Jurkat, Clone E6-1 (cell line): ENCODE results near the gene SLC51B.
"Not testable (repeated sequence)": the region's sequence is repeated elsewhere in the genome, so short reads cannot be mapped to it uniquely, and the experiment has no call there.

ENCODE experiments used
- DNase-seq: peaks from one replicate; pipeline ENCODE4 v3.0.0-alpha.2; 2011; ENCODE audit warnings: low read depth, low spot score
- H3K4me3 ChIP-seq: 2 replicates; pipeline ENCODE4 v1.5.1; 2011; ENCODE audit warnings: mild to moderate bottlenecking, low read length, control low read depth, moderate library complexity

The SLC51B gene

DNA sequence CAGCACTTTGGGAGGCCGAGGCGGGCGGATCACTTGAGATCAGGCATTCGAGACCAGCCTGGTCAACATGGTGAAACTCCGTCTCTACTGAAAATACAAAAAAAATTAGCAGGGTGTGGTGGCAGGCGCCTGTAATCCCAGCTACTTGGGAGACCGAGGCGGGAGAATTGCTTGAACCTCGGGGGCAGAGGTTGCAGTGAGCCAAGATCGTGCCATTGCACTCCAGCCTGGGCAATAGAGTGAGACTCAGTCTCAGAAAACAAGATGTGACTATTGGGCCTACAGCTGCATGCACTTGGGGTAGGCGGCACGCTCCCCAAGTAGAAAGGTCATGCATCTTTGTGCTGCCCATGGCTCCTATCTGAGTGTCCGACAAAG is 48.6 kb downstream of the SLC51B start:
- not testable (repeated sequence) for H3K4me3 ChIP-seq, DNase-seq

DNA sequence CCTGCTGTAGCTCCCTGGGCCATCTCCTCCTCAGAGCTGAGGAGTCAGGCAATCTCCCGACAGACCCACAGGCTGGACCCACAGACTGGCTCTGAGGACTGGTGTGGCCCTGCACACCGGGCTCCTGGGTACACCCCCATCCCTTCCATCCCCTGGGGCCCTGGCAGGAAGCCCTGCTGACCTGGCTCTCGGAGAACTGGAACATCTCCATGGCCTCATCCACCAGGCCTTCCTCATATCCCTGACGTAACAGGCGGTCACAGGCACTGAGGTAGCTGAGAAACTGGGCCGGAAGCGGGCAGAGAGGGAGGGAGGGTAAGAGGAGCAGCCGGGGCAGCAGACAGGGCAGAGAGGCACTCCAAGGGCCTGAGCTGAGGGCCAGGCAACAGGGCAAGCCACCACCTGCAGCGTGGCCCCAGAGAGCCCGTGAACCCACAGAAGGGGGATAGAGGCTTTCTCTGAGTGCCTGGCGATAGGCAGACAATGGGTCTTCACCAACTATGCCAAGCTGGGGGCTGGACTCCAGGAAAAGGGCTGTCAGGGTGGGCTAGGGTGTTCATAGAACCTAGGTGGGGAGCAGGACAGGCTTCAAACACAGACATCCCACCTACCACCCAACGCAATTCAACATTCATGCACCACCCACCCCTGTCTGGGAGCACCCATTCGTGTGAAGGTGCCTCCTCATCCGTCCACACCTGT is 49.3 kb downstream of the SLC51B start:
- DNase-seq = no peak
- no peak overlapping the region for H3K4me3 ChIP-seq

DNA sequence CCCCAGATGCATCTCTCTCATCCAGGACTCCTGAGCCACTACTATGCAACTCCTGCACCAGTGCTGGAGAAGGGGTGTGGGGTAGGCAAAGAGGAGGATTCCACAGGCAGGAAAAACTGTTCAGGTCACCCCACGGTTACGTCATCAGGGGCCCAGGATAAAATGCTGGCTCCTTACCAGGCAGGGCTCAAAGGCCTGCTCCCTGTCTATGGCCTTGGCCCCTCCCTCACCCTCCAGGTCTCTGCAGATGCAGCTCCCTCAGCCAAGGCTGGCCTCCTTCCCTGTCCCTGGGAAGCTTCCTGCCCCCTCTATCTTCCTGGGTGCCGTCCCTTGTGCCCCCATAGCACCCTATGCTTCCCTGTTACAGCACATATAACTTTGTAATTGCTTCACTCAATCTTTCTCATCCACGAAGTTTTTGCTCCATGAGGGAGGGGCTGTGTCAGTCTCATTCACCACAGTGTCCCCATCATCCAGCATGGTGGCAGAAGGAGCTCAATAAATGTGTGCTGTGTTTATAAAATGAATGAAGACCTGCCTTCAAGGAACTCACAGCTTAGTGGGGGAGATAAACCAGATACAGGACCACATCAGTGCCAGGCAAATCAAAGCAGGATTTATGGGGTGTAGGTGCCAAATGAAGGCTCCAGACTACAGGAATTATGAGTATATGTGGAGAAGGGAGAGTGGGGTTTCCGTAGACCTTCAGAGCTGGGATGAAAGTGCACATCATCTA is 50.0 kb downstream of the SLC51B start:
- H3K4me3 ChIP-seq = no peak overlapping the region
- DNase-seq = no peak

DNA sequence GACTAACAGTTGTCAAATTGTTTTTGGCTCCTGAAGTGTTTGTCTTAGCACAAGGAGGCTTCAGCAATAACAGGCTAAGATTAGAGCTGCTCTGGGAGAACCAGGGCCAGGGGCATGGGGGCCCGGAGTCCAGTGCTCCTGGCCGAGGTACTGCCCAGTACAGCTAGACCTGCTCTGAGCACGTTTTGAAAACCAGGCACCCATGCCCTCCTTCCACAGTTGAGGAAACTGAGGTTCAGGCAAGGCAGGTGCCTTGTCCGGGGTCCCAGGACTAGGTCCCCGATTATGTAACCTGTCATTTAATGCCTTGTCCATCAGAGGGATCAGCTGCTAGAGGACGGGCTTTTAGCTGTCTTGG is 50.5 kb downstream of the SLC51B start:
- DNase-seq = no peak
- no peak overlapping the region for H3K4me3 ChIP-seq

DNA sequence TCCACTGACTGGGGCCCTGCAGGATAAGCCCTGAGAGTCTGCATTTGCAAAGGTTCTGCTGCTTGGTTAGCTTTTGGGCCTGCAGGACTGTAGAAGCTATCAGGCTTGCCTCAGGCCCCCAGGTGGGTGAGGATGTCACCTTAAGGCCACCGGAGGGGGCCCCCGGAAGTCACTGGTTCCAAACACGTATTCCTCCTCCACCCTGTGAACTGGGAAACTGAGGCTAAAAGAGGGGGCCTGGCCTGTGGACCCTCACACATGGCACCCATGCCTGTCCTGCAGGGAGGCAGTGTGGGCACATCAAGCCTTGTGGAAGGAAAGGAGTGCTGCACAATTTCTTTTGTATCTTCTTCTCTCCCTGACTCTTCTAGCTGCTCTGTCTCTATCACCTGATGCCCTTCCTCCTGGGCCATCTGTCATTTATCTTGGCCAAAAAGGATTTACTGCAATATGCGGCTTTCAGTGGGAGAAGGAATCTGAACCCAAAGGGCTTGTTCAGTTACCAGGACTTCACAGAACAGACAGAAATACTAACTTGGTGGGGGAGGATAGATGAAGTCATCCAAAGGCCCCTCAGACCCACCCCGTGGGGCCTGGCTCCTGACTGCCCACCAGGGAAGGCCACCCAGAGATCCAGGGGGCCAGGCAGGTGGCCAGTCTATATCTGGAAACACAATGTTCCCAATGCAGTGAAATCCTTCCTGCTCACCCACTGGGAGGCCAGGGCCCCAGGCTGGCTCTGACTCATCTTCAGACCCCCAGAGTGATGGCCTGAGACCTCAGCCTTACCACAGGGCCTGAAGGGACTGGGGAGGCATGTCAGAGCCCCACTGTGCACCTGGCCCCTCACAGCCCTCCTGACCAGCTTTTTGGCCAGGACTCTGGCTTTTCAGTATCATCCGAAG is 51.5 kb downstream of the SLC51B start:
- no peak overlapping the region for H3K4me3 ChIP-seq
- no peak for DNase-seq

DNA sequence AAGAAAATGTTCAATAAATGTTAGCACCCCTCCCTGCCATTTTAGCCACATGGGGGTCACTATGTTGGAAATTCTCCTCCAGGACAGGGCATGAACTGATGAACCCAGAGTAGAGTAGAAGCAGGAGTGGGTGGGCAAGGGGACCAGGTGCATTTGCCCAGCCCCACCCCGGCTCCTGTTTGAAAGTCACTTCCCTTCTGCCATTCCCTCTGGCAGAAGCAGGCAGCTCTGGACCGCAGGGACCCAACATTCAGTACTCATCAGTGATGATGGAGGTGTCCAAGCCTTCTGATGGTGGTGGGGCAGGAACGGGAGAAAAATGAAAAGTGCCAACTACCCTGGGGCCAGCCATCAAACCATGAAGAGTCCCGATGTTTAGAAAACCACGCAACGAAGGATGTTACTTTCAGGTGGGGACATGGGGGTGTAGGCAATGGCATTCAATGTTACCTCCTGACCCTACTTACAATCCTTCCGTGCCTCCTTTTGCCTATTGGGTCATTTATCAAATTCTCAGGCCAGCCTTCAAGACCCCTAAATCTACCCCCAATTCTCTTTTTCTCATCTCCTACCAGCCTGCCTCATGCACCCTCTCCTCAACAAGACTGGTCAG is 52.6 kb downstream of the SLC51B start:
- DNase-seq = no peak
- no peak overlapping the region for H3K4me3 ChIP-seq

DNA sequence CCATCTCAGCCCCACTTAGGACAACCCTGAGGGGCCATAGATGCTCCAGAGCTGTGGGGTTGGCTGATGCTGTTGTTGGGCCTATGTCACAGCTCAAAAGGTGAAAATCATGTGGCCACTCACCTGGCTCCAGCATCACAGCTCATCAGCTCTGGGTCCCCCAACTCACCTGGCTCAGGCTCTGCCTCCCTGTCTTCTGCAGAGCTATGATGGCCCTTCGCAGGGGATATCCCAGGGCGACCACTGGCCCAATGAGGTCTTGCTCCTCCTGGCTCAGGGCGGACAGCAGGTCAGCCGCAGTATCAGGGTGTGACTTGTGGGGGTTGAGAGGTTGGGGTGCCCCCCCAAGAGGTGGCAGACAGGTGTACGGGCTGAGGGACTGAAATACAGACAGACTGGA is 54.1 kb downstream of the SLC51B start:
- DNase-seq = no peak

DNA sequence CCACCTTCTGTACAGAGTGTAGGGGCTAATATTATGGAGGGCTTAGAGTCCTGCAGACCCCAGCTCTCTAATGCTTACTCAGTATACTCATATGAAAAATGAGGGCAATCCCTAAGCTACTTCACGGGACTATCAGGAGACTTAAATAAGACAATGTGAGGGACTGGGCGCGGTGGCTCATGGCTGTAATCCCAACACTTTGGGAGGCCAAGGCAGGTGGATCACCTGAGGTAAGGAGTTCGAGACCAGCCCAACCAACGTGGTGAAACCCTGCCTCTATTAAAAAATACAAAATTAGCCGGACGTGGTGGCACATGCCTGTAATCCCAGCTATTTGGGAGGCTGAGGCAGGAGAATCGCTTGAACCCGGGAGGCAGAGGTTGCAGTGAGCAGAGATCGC is 54.6 kb downstream of the SLC51B start:
- DNase-seq, H3K4me3 ChIP-seq: not testable (repeated sequence)

More for the DNA sequence above, 54.1 kb downstream of the SLC51B start:
- H3K4me3 ChIP-seq = no peak overlapping the region

DNA sequence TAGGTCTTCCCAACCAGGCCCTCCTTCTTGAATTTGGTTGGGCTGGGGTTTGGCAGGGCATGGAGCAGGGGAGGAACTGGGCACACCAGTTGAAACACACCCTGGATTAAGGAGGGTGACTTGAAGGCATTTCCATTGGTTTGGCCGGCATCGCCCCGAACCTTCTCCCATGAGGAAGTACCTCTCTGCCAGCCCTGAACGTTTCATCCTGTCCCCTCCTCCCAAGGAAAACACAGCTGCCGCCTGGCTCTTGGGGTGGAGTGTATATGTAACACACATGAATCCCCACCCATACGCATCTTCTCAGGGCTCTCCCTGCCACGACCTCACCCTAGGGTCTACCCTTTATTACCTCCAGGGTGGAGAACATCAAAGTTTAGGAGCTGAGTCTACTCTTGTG is 55.3 kb downstream of the SLC51B start:
- DNase-seq = no peak
- no peak overlapping the region for H3K4me3 ChIP-seq

DNA sequence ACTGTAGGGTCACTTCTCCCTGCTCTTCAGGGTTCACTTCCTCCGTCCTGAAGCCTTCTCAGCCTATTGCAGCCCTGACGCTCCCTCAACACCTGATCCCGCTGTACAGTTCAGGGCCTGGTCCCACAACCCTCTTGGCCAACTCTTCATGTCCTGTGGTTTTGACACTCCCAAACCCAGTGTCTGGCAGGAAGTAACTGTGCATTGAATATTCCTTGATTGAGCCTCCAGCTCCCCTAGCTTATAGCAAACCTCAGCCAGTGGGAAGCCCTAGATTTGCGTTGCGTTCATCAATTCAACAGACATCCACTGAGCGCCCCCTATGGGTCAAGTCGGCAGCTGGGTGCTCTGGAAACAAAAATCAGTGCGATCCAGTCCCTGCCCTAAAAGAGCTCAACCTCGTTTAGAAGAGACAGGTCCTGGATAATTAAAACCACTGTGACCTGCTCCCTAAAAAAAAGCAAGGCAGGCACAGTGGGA is 56.3 kb downstream of the SLC51B start:
- H3K4me3 ChIP-seq = no peak overlapping the region
- DNase-seq = peak; percentile 41

DNA sequence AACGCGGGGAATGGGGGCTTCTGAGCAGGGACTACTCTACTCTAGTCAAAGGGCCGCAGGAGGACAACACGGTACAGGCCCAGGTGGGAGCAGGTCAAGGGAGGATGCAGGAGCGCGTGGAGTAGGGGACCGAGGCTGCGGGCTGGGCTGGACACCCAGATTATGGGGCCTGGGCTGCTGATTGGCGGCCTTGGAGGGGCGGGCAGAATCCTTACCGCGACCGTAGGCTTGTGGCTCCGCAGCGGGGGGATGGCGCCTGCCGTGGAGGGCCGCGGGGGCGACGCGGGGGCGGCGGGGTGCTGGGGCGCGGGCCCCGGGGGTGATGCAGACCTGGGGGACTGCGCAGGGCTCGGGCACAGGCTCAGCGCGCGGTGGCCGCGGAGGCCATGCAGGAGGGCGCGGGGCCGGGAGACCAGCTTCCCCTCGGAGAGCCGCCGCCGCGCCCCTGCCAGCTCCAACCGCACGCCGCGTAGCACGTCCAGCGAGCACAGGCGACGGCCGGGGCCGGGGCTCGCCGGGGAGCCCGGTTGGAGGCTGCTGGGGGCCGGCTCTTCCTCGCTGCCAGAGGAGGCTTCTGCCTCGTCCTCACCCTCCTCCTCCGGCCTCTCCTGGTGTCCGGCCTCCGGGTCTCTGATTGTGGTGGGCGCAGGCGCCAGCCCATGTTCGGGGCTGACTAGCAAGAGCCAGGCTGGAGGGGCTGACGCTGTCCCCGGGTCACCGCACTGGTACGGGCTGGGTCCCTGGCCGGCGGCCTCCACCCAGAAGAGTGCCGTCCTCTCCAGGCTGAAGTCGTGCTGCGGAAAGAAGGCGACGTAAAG is 56.9 kb downstream of the SLC51B start:
- DNase-seq = no peak
- no peak overlapping the region for H3K4me3 ChIP-seq

DNA sequence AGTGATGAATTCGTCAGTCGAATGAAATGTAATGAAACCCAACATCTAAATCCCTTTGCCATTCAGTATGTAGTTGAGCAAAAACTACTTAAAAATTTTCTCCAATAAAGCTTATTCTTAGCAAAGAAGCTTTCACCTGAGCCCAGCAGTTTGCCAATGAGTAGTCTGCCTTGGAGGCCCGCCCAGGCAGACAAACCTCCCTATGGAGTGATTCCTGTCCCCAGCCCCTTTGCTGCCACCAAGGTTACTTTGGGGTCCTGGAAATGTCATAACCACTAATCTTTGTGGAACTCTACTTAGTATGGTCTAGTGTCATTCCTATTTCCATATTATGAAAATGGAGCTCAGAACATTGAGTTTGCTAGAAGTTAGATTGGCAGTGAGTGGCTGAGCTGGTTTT is 57.7 kb downstream of the SLC51B start:
- no peak overlapping the region for H3K4me3 ChIP-seq
- DNase-seq = no peak
